ENCODE data around the gene PTGES3.

Gene PTGES3

GRCh38 chr12:56678852-56679251 lies 9.2 kb downstream of the PTGES3 start:
- Histone ChIP-seq H3K79me2 (ENCODE audit: control insufficient read depth, insufficient read depth, low read length) (peaks cover 89% of the 10 kb centered on the region), H3K4me2 (ENCODE audit: low read length) (no peak overlapping the region), H2BK120ac (ENCODE audit: low read depth, low read length) (no peak overlapping the region), H3K18ac (ENCODE audit: low read length) (no peak overlapping the region), H2BK5ac (ENCODE audit: low read length) (no peak overlapping the region), H3K27me3 (ENCODE audit: insufficient read depth, low read length, poor library complexity) (no peaks in the 10 kb centered on the region), H3K56ac (ENCODE audit: low read length) (no peak overlapping the region), H3K4me3 (ENCODE audit: low read length) (no peak overlapping the region), H3K4ac (ENCODE audit: low read depth, low read length) (no peak overlapping the region), H3K36me3 (ENCODE audit: control insufficient read depth, insufficient read depth, low read length) (peaks cover 3% of the 10 kb centered on the region), H3K4me1 (ENCODE audit: control insufficient read depth, low read depth, low read length) (no peaks in the 10 kb centered on the region), H3K27ac (ENCODE audit: low read depth, low read length) (no peak overlapping the region), H3K23ac (ENCODE audit: low read length) (no peak overlapping the region), H2BK15ac (replicated peaks; ENCODE audit: low read depth) (no peak overlapping the region), H4K8ac (ENCODE audit: low read depth, low read length) (no peak overlapping the region), H3K9ac (ENCODE audit: low read length) (no peak overlapping the region), H3K79me1 (ENCODE audit: low read length) (peaks cover 4% of the 10 kb centered on the region), H4K5ac (ENCODE audit: low read length) (no peak overlapping the region), H2AK5ac (ENCODE audit: low read length) (no peak overlapping the region)
- no peak for DNase-seq
- WGBS (ENCODE audit: extremely low coverage, insufficient coverage, low lambda C conversion rate), result no CpG with 5 or more reads among the region's 2 CpGs

- Histone ChIP-seq H4K8ac (ENCODE audit: low read depth, low read length) (no peak overlapping the region), H2BK120ac (ENCODE audit: low read depth, low read length) (no peak overlapping the region), H3K27ac (ENCODE audit: low read depth, low read length) (no peak overlapping the region), H2AK5ac (ENCODE audit: low read length) (no peak overlapping the region), H3K4me1 (ENCODE audit: control insufficient read depth, low read depth, low read length) (no peaks in the 10 kb centered on the region), H3K56ac (ENCODE audit: low read length) (no peak overlapping the region), H3K18ac (ENCODE audit: low read length) (no peak overlapping the region), H2BK15ac (replicated peaks; ENCODE audit: low read depth) (no peak overlapping the region), H2BK5ac (ENCODE audit: low read length) (no peak overlapping the region), H3K4me3 (ENCODE audit: low read length) (no peak overlapping the region), H3K9ac (ENCODE audit: low read length) (no peak overlapping the region), H3K4ac (ENCODE audit: low read depth, low read length) (no peak overlapping the region), H3K4me2 (ENCODE audit: low read length) (no peak overlapping the region), H3K23ac (ENCODE audit: low read length) (no peak overlapping the region), H3K36me3 (ENCODE audit: control insufficient read depth, insufficient read depth, low read length) (peaks cover 3% of the 10 kb centered on the region), H3K79me2 (ENCODE audit: control insufficient read depth, insufficient read depth, low read length) (peaks cover 83% of the 10 kb centered on the region), H3K27me3 (ENCODE audit: insufficient read depth, low read length, poor library complexity) (no peaks in the 10 kb centered on the region), H4K5ac (ENCODE audit: low read length) (no peak overlapping the region), H3K79me1 (ENCODE audit: low read length) (peaks cover 4% of the 10 kb centered on the region)
- DNase-seq, result no peak
- WGBS (ENCODE audit: extremely low coverage, insufficient coverage, low lambda C conversion rate), result no CpG with 5 or more reads among the region's 1 CpG
Measured at GRCh38 chr12:56677680-56678079, 10.4 kb downstream of the PTGES3 start.

- H4K5ac ChIP-seq (ENCODE audit: low read length), result no peak overlapping the region
- no peak overlapping the region for H2BK120ac ChIP-seq (ENCODE audit: low read depth, low read length)
- no peak overlapping the region for H4K8ac ChIP-seq (ENCODE audit: low read depth, low read length)
- no peak overlapping the region for H3K4me3 ChIP-seq (ENCODE audit: low read length)
- H3K23ac ChIP-seq (ENCODE audit: low read length), result no peak overlapping the region
- no peak overlapping the region for H3K56ac ChIP-seq (ENCODE audit: low read length)
- H3K4ac ChIP-seq (ENCODE audit: low read depth, low read length), result no peak overlapping the region
- H3K27me3 ChIP-seq (ENCODE audit: insufficient read depth, low read length, poor library complexity), result no peaks in the 10 kb centered on the region
- peaks cover 3% of the 10 kb centered on the region for H3K36me3 ChIP-seq (ENCODE audit: control insufficient read depth, insufficient read depth, low read length)
- H3K27ac ChIP-seq (ENCODE audit: low read depth, low read length), result no peak overlapping the region
- no peak overlapping the region for H3K4me2 ChIP-seq (ENCODE audit: low read length)
- peaks cover 78% of the 10 kb centered on the region for H3K79me2 ChIP-seq (ENCODE audit: control insufficient read depth, insufficient read depth, low read length)
- no peak overlapping the region for H2BK15ac ChIP-seq (replicated peaks; ENCODE audit: low read depth)
- H3K79me1 ChIP-seq (ENCODE audit: low read length), result peaks cover 4% of the 10 kb centered on the region
- no peak overlapping the region for H3K9ac ChIP-seq (ENCODE audit: low read length)
- no peaks in the 10 kb centered on the region for H3K4me1 ChIP-seq (ENCODE audit: control insufficient read depth, low read depth, low read length)
- WGBS (ENCODE audit: extremely low coverage, insufficient coverage, low lambda C conversion rate), result no CpG with 5 or more reads among the region's 11 CpGs
- no peak overlapping the region for H2AK5ac ChIP-seq (ENCODE audit: low read length)
- H3K18ac ChIP-seq (ENCODE audit: low read length), result no peak overlapping the region
- no peak for DNase-seq
- H2BK5ac ChIP-seq (ENCODE audit: low read length), result no peak overlapping the region
Measured at GRCh38 chr12:56676851-56677580, 11.1 kb downstream of the PTGES3 start.

GRCh38 chr12:56671608-56672007 lies 16.5 kb downstream of the PTGES3 start:
- H3K36me3 ChIP-seq (ENCODE audit: control insufficient read depth, insufficient read depth, low read length), result peaks cover 6% of the 10 kb centered on the region
- H3K56ac ChIP-seq (ENCODE audit: low read length), result no peak overlapping the region
- no peak for DNase-seq
- H3K9ac ChIP-seq (ENCODE audit: low read length), result no peak overlapping the region
- H3K4ac ChIP-seq (ENCODE audit: low read depth, low read length), result no peak overlapping the region
- H2BK120ac ChIP-seq (ENCODE audit: low read depth, low read length), result no peak overlapping the region
- H3K4me2 ChIP-seq (ENCODE audit: low read length), result no peak overlapping the region
- no peak overlapping the region for H4K8ac ChIP-seq (ENCODE audit: low read depth, low read length)
- no peak overlapping the region for H2BK15ac ChIP-seq (replicated peaks; ENCODE audit: low read depth)
- H3K27me3 ChIP-seq (ENCODE audit: insufficient read depth, low read length, poor library complexity), result no peaks in the 10 kb centered on the region
- no peak overlapping the region for H3K23ac ChIP-seq (ENCODE audit: low read length)
- H4K5ac ChIP-seq (ENCODE audit: low read length), result no peak overlapping the region
- H2BK5ac ChIP-seq (ENCODE audit: low read length), result no peak overlapping the region
- peaks cover 6% of the 10 kb centered on the region for H3K79me1 ChIP-seq (ENCODE audit: low read length)
- WGBS (ENCODE audit: extremely low coverage, insufficient coverage, low lambda C conversion rate), result no CpG with 5 or more reads among the region's 2 CpGs
- H3K4me3 ChIP-seq (ENCODE audit: low read length), result no peak overlapping the region
- no peak overlapping the region for H2AK5ac ChIP-seq (ENCODE audit: low read length)
- no peak overlapping the region for H3K18ac ChIP-seq (ENCODE audit: low read length)
- H3K4me1 ChIP-seq (ENCODE audit: control insufficient read depth, low read depth, low read length), result no peaks in the 10 kb centered on the region
- peaks cover 32% of the 10 kb centered on the region for H3K79me2 ChIP-seq (ENCODE audit: control insufficient read depth, insufficient read depth, low read length)
- H3K27ac ChIP-seq (ENCODE audit: low read depth, low read length), result no peak overlapping the region

GRCh38 chr12:56670836-56671235 lies 17.2 kb downstream of the PTGES3 start:
- H2BK120ac ChIP-seq (ENCODE audit: low read depth, low read length), result no peak overlapping the region

GRCh38 chr12:56668197-56668457 lies 20.0 kb downstream of the PTGES3 start:
- H3K36me3 ChIP-seq (ENCODE audit: control insufficient read depth, insufficient read depth, low read length), result peaks cover 6% of the 10 kb centered on the region
- WGBS (ENCODE audit: extremely low coverage, insufficient coverage, low lambda C conversion rate), result no CpG with 5 or more reads among the region's 2 CpGs

More at GRCh38 chr12:56670836-56671235, 17.2 kb downstream of the PTGES3 start:
- Histone ChIP-seq H3K23ac (ENCODE audit: low read length) (no peak overlapping the region), H3K36me3 (ENCODE audit: control insufficient read depth, insufficient read depth, low read length) (peaks cover 6% of the 10 kb centered on the region), H3K79me2 (ENCODE audit: control insufficient read depth, insufficient read depth, low read length) (peaks cover 26% of the 10 kb centered on the region), H3K4me3 (ENCODE audit: low read length) (no peak overlapping the region), H2BK15ac (replicated peaks; ENCODE audit: low read depth) (no peak overlapping the region), H3K27ac (ENCODE audit: low read depth, low read length) (no peak overlapping the region), H3K4me2 (ENCODE audit: low read length) (no peak overlapping the region), H4K5ac (ENCODE audit: low read length) (no peak overlapping the region), H3K4me1 (ENCODE audit: control insufficient read depth, low read depth, low read length) (no peaks in the 10 kb centered on the region), H3K27me3 (ENCODE audit: insufficient read depth, low read length, poor library complexity) (no peaks in the 10 kb centered on the region), H2BK5ac (ENCODE audit: low read length) (no peak overlapping the region), H3K4ac (ENCODE audit: low read depth, low read length) (no peak overlapping the region), H3K56ac (ENCODE audit: low read length) (no peak overlapping the region), H2AK5ac (ENCODE audit: low read length) (no peak overlapping the region), H4K8ac (ENCODE audit: low read depth, low read length) (no peak overlapping the region), H3K18ac (ENCODE audit: low read length) (no peak overlapping the region), H3K9ac (ENCODE audit: low read length) (no peak overlapping the region), H3K79me1 (ENCODE audit: low read length) (peaks cover 6% of the 10 kb centered on the region)
- no CpG with 5 or more reads among the region's 4 CpGs for WGBS (ENCODE audit: extremely low coverage, insufficient coverage, low lambda C conversion rate)
- DNase-seq, result no peak

More at GRCh38 chr12:56668197-56668457, 20.0 kb downstream of the PTGES3 start:
- H2BK5ac ChIP-seq (ENCODE audit: low read length), result no peak overlapping the region
- no peak overlapping the region for H4K5ac ChIP-seq (ENCODE audit: low read length)
- no peak overlapping the region for H3K18ac ChIP-seq (ENCODE audit: low read length)
- H2AK5ac ChIP-seq (ENCODE audit: low read length), result no peak overlapping the region
- peaks cover 6% of the 10 kb centered on the region for H3K79me1 ChIP-seq (ENCODE audit: low read length)
- DNase-seq, result no peak
- no peak overlapping the region for H3K9ac ChIP-seq (ENCODE audit: low read length)
- H3K4me3 ChIP-seq (ENCODE audit: low read length), result no peak overlapping the region
- H3K4me2 ChIP-seq (ENCODE audit: low read length), result no peak overlapping the region
- no peaks in the 10 kb centered on the region for H3K4me1 ChIP-seq (ENCODE audit: control insufficient read depth, low read depth, low read length)
- peaks cover 8% of the 10 kb centered on the region for H3K79me2 ChIP-seq (ENCODE audit: control insufficient read depth, insufficient read depth, low read length)
- no peak overlapping the region for H3K4ac ChIP-seq (ENCODE audit: low read depth, low read length)
- H3K56ac ChIP-seq (ENCODE audit: low read length), result no peak overlapping the region
- H4K8ac ChIP-seq (ENCODE audit: low read depth, low read length), result no peak overlapping the region
- H2BK120ac ChIP-seq (ENCODE audit: low read depth, low read length), result no peak overlapping the region
- H3K27me3 ChIP-seq (ENCODE audit: insufficient read depth, low read length, poor library complexity), result no peaks in the 10 kb centered on the region
- no peak overlapping the region for H3K23ac ChIP-seq (ENCODE audit: low read length)
- H3K27ac ChIP-seq (ENCODE audit: low read depth, low read length), result no peak overlapping the region
- H2BK15ac ChIP-seq (replicated peaks; ENCODE audit: low read depth), result no peak overlapping the region

All from mesendoderm (in vitro differentiated cells).